DLD1 (cell line): ENCODE results near the gene TACC3.

ENCODE experiments used
- in situ Hi-C: cut with HindIII; loops from 2 replicates; pipeline ENCODE4 v1.10.0; 2017; ENCODE audit warnings: low sequenced_read_pairs

TACC3 gene

GRCh38 chr4:1721666-1722550 lies 587 bp downstream of the TACC3 start:
- in situ Hi-C loops = no loop called here

- in situ Hi-C loops = no loop called here
These were observed 1.3 kb downstream of the TACC3 start for GRCh38 chr4:1722551-1723118.

GRCh38 chr4:1723131-1723801 lies 1.9 kb downstream of the TACC3 start:
- in situ Hi-C loops = no loop called here

- in situ Hi-C loops = no loop called here
These were observed 4.2 kb downstream of the TACC3 start for GRCh38 chr4:1725521-1725920.

GRCh38 chr4:1726146-1726934 lies 5.0 kb downstream of the TACC3 start:
- in situ Hi-C loops = no loop called here

- in situ Hi-C loops = no loop called here
These were observed 6.1 kb downstream of the TACC3 start for GRCh38 chr4:1727117-1728031.

- in situ Hi-C loops = no loop called here
These were observed 7.0 kb downstream of the TACC3 start for GRCh38 chr4:1728061-1728980.

GRCh38 chr4:1730532-1731135 lies 9.3 kb downstream of the TACC3 start:
- in situ Hi-C loops = no loop called here

- in situ Hi-C loops = no loop called here
These were observed 9.9 kb downstream of the TACC3 start for GRCh38 chr4:1731180-1731579.

GRCh38 chr4:1732911-1733310 lies 11.6 kb downstream of the TACC3 start:
- in situ Hi-C loops = no loop called here

GRCh38 chr4:1735215-1735614 lies 13.9 kb downstream of the TACC3 start:
- in situ Hi-C loops = no loop called here

GRCh38 chr4:1736812-1737211 lies 15.5 kb downstream of the TACC3 start:
- in situ Hi-C loops = no loop called here

GRCh38 chr4:1737666-1738065 lies 16.3 kb downstream of the TACC3 start:
- in situ Hi-C loops = no loop called here

GRCh38 chr4:1738410-1738809 lies 17.1 kb downstream of the TACC3 start:
- in situ Hi-C loops = no loop called here

GRCh38 chr4:1739358-1739757 lies 18.0 kb downstream of the TACC3 start:
- in situ Hi-C loops = no loop called here

GRCh38 chr4:1740021-1740545 lies 18.8 kb downstream of the TACC3 start:
- in situ Hi-C loops = no loop called here

GRCh38 chr4:1741208-1741607 lies 19.9 kb downstream of the TACC3 start:
- in situ Hi-C loops = no loop called here

- in situ Hi-C loops = no loop called here
These were observed 22.2 kb downstream of the TACC3 start for GRCh38 chr4:1743551-1743950.
